Naive thymus-derived CD4-positive, alpha-beta T cell (primary cell): ENCODE measurements around the gene RBMX. TPM values are rescaled to one million over a fixed set of nuclear protein-coding genes. Genes with fewer than 3 reads are reported as not detected.
"Not testable (repeated sequence)": the region's sequence is repeated elsewhere in the genome, so short reads cannot be mapped to it uniquely, and the experiment has no call there.

Experiments
- ATAC-seq: fragments of 150-1000 bp; cut with Tn5 transposase; 2 replicates; pipeline ENCODE4 v1.10.0; 2021; ENCODE audit warnings: mild to moderate bottlenecking, moderate library complexity
- CTCF ChIA-PET: fragments of 350-600 bp; sonication (Branson Sonifier 250); formaldehyde crosslinking; loops from one replicate; lab custom pipeline; 2021; ENCODE audit warnings: antibody characterized with exemption; lab: Charles Lee
- POLR2A ChIA-PET: fragments of 350-600 bp; sonication (Branson Sonifier 250); formaldehyde crosslinking; loops from one replicate; lab custom pipeline; 2021; ENCODE audit warnings: antibody characterized with exemption, inconsistent platforms; lab: Charles Lee
- DNase-seq, 9 donors: peaks; one replicate each; pipeline versions ENCODE4 v3.0.0 to v3.0.0-alpha.2; 2020 to 2022; ENCODE audit warnings: mixed read lengths in 1 of 9
- H3K27ac ChIP-seq: one replicate; pipeline ENCODE4 v1.7.0; 2013; ENCODE audit warnings: mild to moderate bottlenecking, low read depth, low read length, moderate library complexity
- H3K27me3 ChIP-seq, 2 donors: one replicate each; pipeline ENCODE4 v1.7.0; 2013; ENCODE audit warnings: low read length in 2 of 2, mild to moderate bottlenecking in 2 of 2, moderate library complexity in 2 of 2; ENCODE audit not compliant: control insufficient read depth in 2 of 2, insufficient read depth in 2 of 2
- H3K36me3 ChIP-seq, 3 experiments: 1 replicate in 2 of 3; 2 replicates in 1 of 3; pipeline ENCODE4 v1.7.0; 2013; ENCODE audit warnings: low read length in 3 of 3, mild to moderate bottlenecking in 3 of 3, moderate library complexity in 1 of 3; ENCODE audit not compliant: insufficient read depth in 3 of 3, control insufficient read depth in 2 of 3
- H3K4me1 ChIP-seq, 2 donors: one replicate each; pipeline ENCODE4 v1.7.0; 2013; ENCODE audit warnings: low read length in 2 of 2, mild to moderate bottlenecking in 2 of 2, moderate library complexity in 1 of 2; ENCODE audit not compliant: control insufficient read depth in 2 of 2, insufficient read depth in 2 of 2
- H3K4me3 ChIP-seq: 2 replicates; pipeline ENCODE4 v1.7.0; 2013; ENCODE audit warnings: mild to moderate bottlenecking, low read length
- H3K9me3 ChIP-seq, 3 experiments: 1 replicate in 2 of 3; 2 replicates in 1 of 3; pipeline ENCODE4 v1.7.0; 2013; ENCODE audit warnings: low read length in 3 of 3; ENCODE audit not compliant: control insufficient read depth in 2 of 3
- H3K27ac Mint-ChIP-seq, 9 donors: one replicate each; pipeline ENCODE4 v1.8.0; 2020 to 2022; ENCODE audit warnings: mixed read lengths in 9 of 9, mild to moderate bottlenecking in 8 of 9, moderate library complexity in 5 of 9, inconsistent platforms in 2 of 9
- H3K27me3 Mint-ChIP-seq, 5 donors: one replicate each; pipeline ENCODE4 v1.8.0; 2021 to 2022; ENCODE audit warnings: mixed read lengths in 5 of 5, mild to moderate bottlenecking in 1 of 5
- H3K36me3 Mint-ChIP-seq, 5 donors: one replicate each; pipeline ENCODE4 v1.8.0; 2020 to 2022; ENCODE audit warnings: mixed read lengths in 5 of 5, mild to moderate bottlenecking in 3 of 5, inconsistent platforms in 1 of 5
- H3K4me1 Mint-ChIP-seq, 7 donors: one replicate each; pipeline ENCODE4 v1.8.0; 2020 to 2022; ENCODE audit warnings: mixed read lengths in 7 of 7, mild to moderate bottlenecking in 3 of 7, inconsistent platforms in 1 of 7
- H3K4me3 Mint-ChIP-seq, 10 donors: one replicate each; pipeline ENCODE4 v1.8.0; 2020 to 2022; ENCODE audit warnings: mild to moderate bottlenecking in 10 of 10, mixed read lengths in 10 of 10, moderate library complexity in 6 of 10, inconsistent platforms in 2 of 10
- H3K9me3 Mint-ChIP-seq, 11 donors: one replicate each; pipeline ENCODE4 v1.8.0; 2020 to 2022; ENCODE audit warnings: mixed read lengths in 11 of 11, mild to moderate bottlenecking in 4 of 11, inconsistent platforms in 1 of 11, moderate library complexity in 1 of 11
- intact Hi-C, 2 donors: fragments of 100-400 bp; cut with micrococcal nuclease; formaldehyde crosslinking; loops; one replicate each; pipeline ENCODE4 v1.15.1; 2023
- polyA plus RNA-seq, 2 donors: library from polyadenylated mRNA; unstranded; fragments of 300-500 nt; fragmentation: Illumina TruSeq; gene quantifications; one replicate each; pipeline ENCODE4 v1.2.3, GENCODE V29; 2021
- total RNA-seq, 6 experiments: library from RNA in 5 of 6; stranded (reverse) in 5 of 6; gene quantifications; 1 replicate in 5 of 6; 2 replicates in 1 of 6; pipeline ENCODE4 v1.2.3 and lab custom pipeline; 2021 to 2026

Gene RBMX
- total and polyA plus RNA-seq, 7 experiments from 2014 or later, result 194 to 263 (median 224) TPM

DNA sequence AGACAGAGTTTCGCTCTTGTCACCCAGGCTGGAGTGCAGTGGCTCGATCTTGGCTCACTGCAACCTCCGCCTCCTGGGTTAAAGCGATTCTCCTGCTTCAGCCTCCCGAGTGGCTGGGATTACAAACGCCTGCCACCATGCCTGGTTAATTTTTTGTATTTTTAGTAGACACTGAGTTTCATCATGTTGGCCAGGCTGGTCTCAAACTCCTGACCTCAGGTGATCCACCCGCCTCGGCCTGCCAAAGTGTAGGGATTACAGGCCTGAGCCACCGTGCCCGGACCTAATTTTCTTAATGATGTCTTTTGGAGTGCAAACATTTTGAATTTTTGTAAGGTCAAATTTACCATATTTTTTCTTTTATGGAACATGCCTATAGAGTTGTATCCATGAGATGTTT, 19.5 kb upstream of the RBMX start:
- intact Hi-C loops, H3K4me3 Mint-ChIP-seq, H3K9me3 ChIP-seq, H3K4me3 ChIP-seq, H3K36me3 ChIP-seq, H3K27ac Mint-ChIP-seq, H3K36me3 Mint-ChIP-seq, H3K4me1 ChIP-seq, H3K4me1 Mint-ChIP-seq, H3K27me3 ChIP-seq, H3K9me3 Mint-ChIP-seq, CTCF ChIA-PET, H3K27ac ChIP-seq, DNase-seq, H3K27me3 Mint-ChIP-seq, ATAC-seq: not testable (repeated sequence)
- POLR2A ChIA-PET, result interaction anchor here (0.8 kb wide), 1 partner anchor 177 kb away, joined by 3 read pairs; no protein-coding TSS in a partner anchor

DNA sequence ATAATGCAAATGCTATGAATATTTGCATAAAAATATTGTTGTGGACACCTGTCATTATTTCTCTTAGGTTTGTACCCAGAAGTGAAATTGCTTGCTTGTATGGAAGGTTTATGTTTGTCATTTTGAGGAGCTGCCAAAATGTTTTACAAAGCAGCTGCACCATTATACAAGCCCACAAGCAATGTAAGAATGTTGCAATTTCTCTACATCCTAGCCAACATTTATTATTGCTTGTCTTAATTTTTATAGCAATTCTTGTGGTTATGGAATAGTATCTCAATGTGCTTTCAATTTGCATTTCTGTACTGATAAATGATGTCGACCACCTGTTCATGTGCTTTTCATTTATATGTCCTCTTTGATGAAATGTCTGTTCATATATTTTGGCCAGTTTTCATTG, 18.7 kb upstream of the RBMX start:
- Histone ChIP-seq H3K9me3 (no peaks in the 10 kb centered on the region), H3K4me1 (no peaks in the 10 kb centered on the region), H3K4me3 (no peak overlapping the region), H3K27ac (no peak overlapping the region), H3K27me3 (no peaks in the 10 kb centered on the region), H3K36me3 (no peaks in the 10 kb centered on the region)
- no peak for DNase-seq
- ChIA-PET CTCF (no interaction called here), POLR2A (no interaction called here)
- no peak for ATAC-seq
- H3K4me3 Mint-ChIP-seq, result no peak overlapping the region
- H3K36me3 Mint-ChIP-seq, result no peaks in the 10 kb centered on the region
- intact Hi-C loops, result no loop called here
- no peaks in the 10 kb centered on the region for H3K4me1 Mint-ChIP-seq
- H3K9me3 Mint-ChIP-seq, result no peaks in the 10 kb centered on the region
- H3K27ac Mint-ChIP-seq, result no peak overlapping the region
- no peaks in the 10 kb centered on the region for H3K27me3 Mint-ChIP-seq

DNA sequence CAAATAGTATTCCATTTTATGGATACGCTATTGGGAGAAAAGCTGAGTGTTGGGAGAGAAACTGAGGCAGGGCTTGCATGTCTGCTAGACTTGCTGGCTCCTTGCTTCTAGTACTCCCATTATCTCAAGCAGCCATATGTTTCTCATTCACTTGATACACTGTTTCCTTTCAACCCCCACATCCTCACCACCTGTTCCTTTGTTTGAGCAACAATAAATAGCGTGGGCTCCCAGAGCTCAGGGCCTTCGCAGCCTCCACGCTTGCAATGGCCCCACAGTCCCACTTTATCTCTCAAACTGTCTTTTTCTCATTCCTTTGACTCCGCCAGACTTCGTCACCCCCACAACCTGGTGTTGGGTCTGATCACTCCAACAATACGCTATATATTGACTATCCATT, 18.2 kb upstream of the RBMX start:
- H3K4me3 Mint-ChIP-seq, H3K4me1 Mint-ChIP-seq: not testable (repeated sequence)

DNA sequence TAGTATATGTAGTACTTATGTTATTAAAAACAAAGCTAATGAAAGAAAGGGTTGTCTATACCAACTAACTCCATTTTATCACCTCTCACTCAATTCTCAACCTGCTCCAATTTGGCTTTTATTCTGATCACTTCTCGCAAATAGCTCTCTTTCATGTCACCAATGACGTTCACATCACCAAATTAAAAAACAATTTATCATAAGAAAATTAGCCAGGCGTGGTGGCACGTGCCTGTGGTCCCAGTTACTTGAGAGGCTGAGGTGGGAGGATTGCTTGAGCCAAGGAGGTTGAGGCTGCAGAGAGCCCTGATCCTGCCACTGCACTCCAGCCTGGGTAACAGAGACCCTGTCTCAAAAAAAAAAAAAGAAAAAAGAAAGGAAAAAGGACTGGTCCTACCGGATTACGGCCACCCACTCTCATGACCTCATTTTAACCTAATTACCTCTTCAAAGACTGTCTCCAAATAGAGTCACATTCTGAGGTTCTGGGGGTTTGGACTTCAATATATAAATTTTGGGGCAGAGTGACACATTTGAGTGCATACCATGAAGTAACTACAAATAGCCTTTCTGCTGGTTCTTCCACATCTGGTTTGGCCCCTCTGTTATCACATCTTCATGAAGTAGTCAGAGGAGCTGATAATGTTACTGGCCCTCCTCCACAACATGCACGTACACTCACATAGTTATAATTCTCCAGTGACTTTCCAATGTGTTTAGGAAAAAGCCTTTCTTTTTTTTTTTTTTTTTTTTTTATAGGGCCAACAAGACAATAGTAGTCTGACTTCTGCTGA, 15.8 kb upstream of the RBMX start:
- ChIA-PET POLR2A (interaction anchor here (0.6 kb wide), 1 partner anchor 13 kb away, joined by 3 read pairs; no protein-coding TSS in a partner anchor), CTCF (no interaction called here)
- Histone ChIP-seq H3K4me1 (no peaks in the 10 kb centered on the region), H3K27ac (no peak overlapping the region), H3K27me3 (no peaks in the 10 kb centered on the region), H3K36me3 (no peaks in the 10 kb centered on the region), H3K4me3 (no peak overlapping the region), H3K9me3 (no peaks in the 10 kb centered on the region)
- intact Hi-C loops, result no loop called here
- Mint-ChIP-seq H3K36me3 (no peaks in the 10 kb centered on the region), H3K9me3 (no peaks in the 10 kb centered on the region), H3K4me1 (no peaks in the 10 kb centered on the region), H3K4me3 (no peak overlapping the region), H3K27me3 (no peaks in the 10 kb centered on the region), H3K27ac (no peak overlapping the region)
- DNase-seq, result no peak
- no peak for ATAC-seq

More for the DNA sequence above, 18.2 kb upstream of the RBMX start:
- H3K9me3 ChIP-seq, H3K36me3 ChIP-seq, H3K4me3 ChIP-seq, ATAC-seq, H3K27ac ChIP-seq, H3K27me3 ChIP-seq, intact Hi-C loops, CTCF ChIA-PET, H3K36me3 Mint-ChIP-seq, POLR2A ChIA-PET, H3K9me3 Mint-ChIP-seq, H3K4me1 ChIP-seq, DNase-seq, H3K27me3 Mint-ChIP-seq: not testable (repeated sequence)
- H3K27ac Mint-ChIP-seq, result peak overlapping the region in 1 of 9 donors; percentile 21

DNA sequence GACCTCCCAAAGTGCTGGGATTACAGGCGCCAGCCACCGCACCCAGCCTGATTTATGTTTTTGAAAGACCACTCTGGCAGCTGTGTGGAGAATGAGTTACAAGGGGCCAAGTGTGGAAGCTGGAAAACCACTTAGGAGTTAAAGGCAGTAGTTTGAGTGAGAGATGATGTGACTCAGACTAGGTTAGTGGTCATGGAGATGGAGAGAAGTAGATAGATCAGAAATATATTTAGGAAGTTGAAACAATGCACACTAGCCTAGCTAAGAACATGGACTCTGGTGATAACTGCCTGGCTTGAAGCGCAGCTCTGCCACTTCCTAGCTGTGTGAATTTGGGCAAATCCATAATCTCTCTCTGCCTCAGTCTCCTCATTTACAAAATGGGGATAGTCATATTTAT, 11.9 kb upstream of the RBMX start:
- intact Hi-C loops, result no loop called here
- H3K4me1 Mint-ChIP-seq, result no peaks in the 10 kb centered on the region
- no peaks in the 10 kb centered on the region for H3K9me3 Mint-ChIP-seq
- no peak for DNase-seq
- H3K27ac Mint-ChIP-seq, result no peak overlapping the region
- H3K36me3 ChIP-seq, result no peaks in the 10 kb centered on the region
- H3K4me3 Mint-ChIP-seq, result no peak overlapping the region
- no peak overlapping the region for H3K27ac ChIP-seq
- no peaks in the 10 kb centered on the region for H3K9me3 ChIP-seq
- no peaks in the 10 kb centered on the region for H3K4me1 ChIP-seq
- ATAC-seq, result no peak
- POLR2A ChIA-PET, result no interaction called here
- H3K36me3 Mint-ChIP-seq, result no peaks in the 10 kb centered on the region
- CTCF ChIA-PET, result no interaction called here
- no peaks in the 10 kb centered on the region for H3K27me3 ChIP-seq
- H3K4me3 ChIP-seq, result no peak overlapping the region
- no peaks in the 10 kb centered on the region for H3K27me3 Mint-ChIP-seq

DNA sequence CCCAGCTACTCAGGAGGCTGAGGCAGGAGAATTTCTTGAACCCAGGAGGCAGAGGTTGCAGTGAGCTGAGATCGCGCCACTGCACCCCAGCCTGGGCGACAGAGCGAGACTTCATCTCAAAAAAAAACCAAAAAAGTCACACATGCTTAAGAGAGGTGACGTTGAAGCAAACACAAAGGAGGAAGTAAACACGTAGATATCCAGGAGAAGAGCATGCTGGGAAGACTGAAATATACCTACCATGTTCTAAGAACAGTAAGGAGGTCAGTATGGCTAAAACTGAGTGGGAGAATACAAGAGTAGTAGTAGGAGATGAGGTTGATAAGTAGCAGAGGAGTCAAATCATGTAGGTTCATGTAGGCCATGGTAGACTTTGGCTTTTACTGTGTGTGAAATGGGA, 10.1 kb upstream of the RBMX start:
- H3K27me3 Mint-ChIP-seq, result not testable (repeated sequence)
- POLR2A ChIA-PET, result interaction anchor here (1.0 kb wide), 1 partner anchor 10 kb away, joined by 3 read pairs; the partner anchor contains the start of gene RBMX
- peak overlapping the region in 1 of 9 donors; percentile 47 for H3K27ac Mint-ChIP-seq

DNA sequence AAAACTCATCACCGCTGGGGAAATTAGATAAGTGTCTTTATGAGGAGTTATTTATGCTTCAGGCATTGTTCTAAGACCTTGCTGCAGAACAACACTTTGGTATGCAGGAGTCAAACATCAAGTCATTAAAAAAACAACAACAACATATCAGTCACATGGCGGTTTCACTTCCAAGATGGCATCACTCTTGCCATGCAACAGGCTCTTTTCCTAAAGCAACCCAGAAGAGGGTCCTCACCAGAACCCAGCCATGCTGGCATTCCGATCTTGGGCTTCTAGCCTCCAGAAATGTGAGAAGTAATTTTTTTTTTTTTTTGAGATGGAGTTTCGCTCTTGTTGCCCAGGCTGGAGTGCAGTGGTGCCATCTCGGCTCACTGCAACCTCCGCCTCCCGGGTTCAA, 8.7 kb upstream of the RBMX start:
- no peaks in the 10 kb centered on the region for H3K27me3 ChIP-seq
- CTCF ChIA-PET, result no interaction called here
- no peaks in the 10 kb centered on the region for H3K36me3 ChIP-seq
- POLR2A ChIA-PET, result no interaction called here
- H3K4me1 ChIP-seq, result no peaks in the 10 kb centered on the region
- no peak overlapping the region for H3K4me3 ChIP-seq
- DNase-seq, result no peak
- intact Hi-C loops, result no loop called here
- ATAC-seq, result no peak
- no peaks in the 10 kb centered on the region for H3K9me3 Mint-ChIP-seq
- H3K4me3 Mint-ChIP-seq, result no peak overlapping the region
- no peaks in the 10 kb centered on the region for H3K36me3 Mint-ChIP-seq
- no peak overlapping the region for H3K27ac ChIP-seq
- no peak overlapping the region for H3K27ac Mint-ChIP-seq
- H3K9me3 ChIP-seq, result no peaks in the 10 kb centered on the region
- H3K27me3 Mint-ChIP-seq, result no peaks in the 10 kb centered on the region
- peaks cover 3 to 14% (median 10%) of the 10 kb centered on the region in 7 donors for H3K4me1 Mint-ChIP-seq

More for the DNA sequence above, 10.1 kb upstream of the RBMX start:
- H3K9me3 Mint-ChIP-seq, H3K4me1 ChIP-seq, DNase-seq, H3K36me3 ChIP-seq, intact Hi-C loops, H3K36me3 Mint-ChIP-seq, H3K27ac ChIP-seq, H3K9me3 ChIP-seq, H3K27me3 ChIP-seq, CTCF ChIA-PET, ATAC-seq, H3K4me1 Mint-ChIP-seq, H3K4me3 Mint-ChIP-seq, H3K4me3 ChIP-seq: not testable (repeated sequence)
